NOMO-1 treated with dmso at 0.1 percent for 144 hours (cell line): ENCODE data around the gene DMRTC2.
A peak's percentile ranks its signal among the peaks of the same experiment; 100 is the strongest.
"Not testable (repeated sequence)": the region's sequence is repeated elsewhere in the genome, so short reads cannot be mapped to it uniquely, and the experiment has no call there.

Experiments used
- DNase-seq: peaks from one replicate; lab custom pipeline; 2025; ENCODE audit not compliant: unreplicated experiment; lab: John Stamatoyannopoulos, UW

Gene DMRTC2

DNA sequence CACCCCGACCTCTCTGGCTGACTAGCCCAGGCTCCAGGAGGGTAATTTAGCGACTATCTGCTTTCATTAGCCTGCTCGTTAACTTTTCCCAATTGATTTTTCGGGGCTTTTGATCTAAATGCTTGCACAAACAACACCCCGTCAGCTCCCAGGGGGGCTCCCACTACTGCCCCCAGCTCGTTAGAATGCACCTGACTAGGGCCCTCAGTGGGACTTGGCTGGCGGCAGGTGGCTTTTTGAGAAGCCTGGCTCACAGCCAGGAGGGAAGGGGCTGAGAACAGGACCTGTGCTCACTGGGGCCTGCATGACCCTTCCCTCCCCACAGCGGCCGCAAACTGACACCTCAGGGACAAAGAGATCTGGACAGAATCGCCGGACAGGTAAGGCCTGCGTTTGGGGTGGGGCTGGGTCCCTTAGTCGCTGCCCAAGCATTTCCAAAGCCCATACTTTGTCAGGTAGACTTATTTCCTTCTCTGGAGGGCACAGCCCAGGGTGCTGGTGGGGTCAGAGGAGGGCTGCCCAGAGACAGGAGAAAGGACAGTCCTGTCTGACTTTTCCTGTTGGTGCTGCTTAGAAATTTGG is 24.6 kb downstream of the DMRTC2 start:
- no peak for DNase-seq

DNA sequence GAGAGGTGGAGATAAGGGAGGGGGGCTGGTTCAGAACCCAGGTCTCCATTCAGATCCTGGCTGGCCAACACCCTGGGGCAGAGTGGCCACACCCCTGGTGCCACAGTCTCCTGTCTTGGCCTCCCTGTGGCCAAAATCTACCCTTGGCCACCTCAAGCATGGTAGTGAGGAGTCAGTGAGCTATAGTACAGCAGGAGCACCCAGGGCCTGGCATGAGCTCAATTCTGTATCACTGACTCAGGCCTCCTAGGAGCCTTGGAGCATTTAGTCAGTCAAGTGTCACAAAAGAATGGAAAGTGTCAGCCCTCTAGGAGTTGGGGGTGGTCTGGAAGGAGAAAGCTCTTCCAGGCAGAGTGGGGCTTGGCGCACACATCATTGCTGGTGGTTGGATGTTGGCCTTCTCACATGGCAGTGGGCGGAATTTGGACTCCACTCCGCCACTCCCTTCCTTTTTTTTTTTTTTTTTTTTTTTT is 25.6 kb downstream of the DMRTC2 start:
- no peak for DNase-seq

DNA sequence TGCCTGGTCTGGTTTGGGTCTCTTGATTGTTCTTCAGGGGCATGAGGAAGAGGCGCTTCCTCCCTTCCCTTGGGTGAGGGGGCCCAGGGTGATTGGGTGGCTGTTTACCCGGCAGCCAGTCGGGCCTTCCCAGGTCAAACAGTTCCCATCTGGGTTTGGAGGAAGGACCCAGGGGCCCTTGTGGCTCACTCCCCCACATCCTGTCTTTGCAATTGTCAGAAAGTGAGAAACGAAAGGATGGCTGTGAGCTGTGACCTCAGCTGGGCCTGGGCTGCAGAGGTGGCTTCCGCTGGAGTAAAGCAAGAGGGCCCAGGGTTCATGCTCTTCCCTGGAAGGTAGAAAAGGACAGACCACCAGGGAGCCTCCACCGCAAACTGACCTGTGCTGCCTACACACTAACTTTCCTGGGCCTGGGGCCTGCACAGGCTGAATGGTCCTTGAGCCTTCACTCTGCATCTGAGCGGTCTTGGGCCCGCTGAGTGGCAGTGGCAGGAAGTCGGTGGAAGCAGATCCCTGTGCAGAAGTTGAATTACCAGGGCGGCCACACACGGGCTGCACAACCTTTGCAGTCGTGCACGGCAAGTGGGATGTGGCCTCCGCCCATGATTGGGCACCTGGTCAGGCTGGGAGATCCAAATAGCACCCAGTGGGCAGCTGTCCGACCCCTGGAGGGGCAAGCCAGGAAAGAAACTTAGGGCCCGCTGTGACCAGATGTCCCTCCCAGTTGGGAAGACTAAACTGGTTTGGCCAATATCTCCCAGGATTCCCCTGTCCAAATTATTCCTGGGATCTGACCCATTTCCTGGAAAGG is 26.9 kb downstream of the DMRTC2 start:
- peak; percentile 43 for DNase-seq

- DNase-seq = no peak
Measured at GRCh38 chr19:41872384-41872774, 27.5 kb downstream of the DMRTC2 start.

- DNase-seq = peak; percentile 62
Measured at GRCh38 chr19:41872775-41873647, 28.2 kb downstream of the DMRTC2 start.

DNA sequence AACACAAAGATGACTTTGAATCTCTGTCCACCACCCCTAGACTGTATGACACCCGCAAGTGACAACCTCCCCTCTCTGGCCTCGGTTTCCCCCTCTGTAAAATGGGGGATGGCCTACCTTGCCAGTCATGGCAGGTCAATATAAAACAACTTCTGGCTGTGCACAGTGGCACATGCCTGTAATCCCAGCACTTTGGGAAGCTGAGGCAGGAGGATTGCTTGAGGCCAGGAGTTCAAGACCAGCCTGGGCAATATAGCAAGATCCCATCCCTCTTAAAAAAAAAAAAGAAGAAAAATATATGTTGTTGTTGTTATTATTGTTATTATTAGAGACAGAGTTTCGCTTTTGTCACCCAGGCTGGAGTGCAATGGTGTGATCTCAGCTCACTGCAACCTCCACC is 31.1 kb downstream of the DMRTC2 start:
- not testable (repeated sequence) for DNase-seq

- peak; percentile 91 for DNase-seq
Measured at GRCh38 chr19:41876847-41877832, 32.3 kb downstream of the DMRTC2 start, which contains the start of gene CD79A. CD79A (plus strand) TSS chr19:41877279; CDS start chr19:41877305, 26 bp downstream.

DNA sequence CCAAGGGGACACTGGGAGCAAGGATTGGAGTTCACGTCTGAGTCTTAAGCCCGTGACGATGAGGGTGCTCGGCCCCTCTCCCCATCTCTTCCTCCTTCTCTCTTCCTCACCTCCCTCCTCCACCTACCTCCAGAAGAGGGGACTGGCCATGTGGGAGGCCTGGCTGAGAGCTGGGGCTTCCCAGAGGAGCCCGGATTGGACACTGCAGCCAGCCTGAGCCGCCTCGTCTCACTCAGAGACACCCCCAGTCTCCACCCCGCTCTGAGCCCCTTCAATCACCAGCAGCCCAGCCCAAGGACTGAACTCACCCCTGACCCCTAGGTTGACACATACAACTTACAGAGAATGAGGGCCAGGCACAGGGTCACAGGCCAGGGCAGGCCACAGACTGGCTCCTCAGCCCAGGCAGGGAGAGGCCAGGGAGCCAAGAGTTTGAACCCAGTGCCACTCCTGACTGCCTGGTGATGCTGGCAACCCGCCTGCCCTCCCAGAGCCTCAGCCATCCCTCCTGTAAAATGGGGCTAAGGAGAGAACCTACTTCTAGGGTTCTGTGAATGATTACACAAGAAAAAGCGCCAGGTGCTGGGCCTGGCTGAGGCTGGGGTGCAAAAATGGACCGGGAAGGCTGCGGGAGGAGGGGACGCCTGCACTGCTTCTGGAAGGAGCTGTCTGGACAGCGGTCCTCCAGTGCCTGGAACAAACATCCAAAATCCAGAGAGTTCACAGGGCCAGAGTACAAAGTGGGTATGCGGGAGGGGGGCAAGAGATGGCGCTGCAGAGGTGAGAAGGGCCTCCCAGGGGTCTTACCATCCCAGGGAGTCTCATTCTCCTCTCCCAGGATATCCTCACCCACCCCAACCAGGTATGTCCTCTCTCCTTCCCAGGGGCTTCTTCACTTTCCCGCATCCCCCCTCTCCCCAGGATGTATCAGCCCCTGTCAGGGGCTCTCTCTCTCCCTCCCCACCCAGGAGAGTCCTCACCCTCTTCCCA is 33.4 kb downstream of the DMRTC2 start:
- DNase-seq = no peak

GRCh38 chr19:41879080-41879479 is 34.2 kb downstream of the DMRTC2 start:
- no peak for DNase-seq

- no peak for DNase-seq
Measured at GRCh38 chr19:41879670-41880328, 35.0 kb downstream of the DMRTC2 start.

DNA sequence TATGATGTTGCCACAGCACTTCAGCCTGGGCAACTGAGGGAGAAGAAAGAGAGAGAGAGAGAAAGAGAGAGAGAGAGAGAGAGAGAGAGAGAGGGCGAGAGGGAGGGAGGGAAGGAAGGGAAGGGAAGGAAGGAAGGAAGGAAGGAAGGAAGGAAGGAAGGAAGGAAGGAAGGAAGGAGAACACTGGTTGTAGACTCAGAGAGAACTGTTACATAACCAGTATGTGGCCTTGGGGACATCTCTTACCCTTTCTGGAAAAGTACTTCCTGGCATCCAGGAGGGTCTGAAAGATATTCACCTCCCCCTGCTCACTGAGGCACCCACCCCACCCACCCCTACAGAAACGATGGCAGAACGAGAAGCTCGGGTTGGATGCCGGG is 35.5 kb downstream of the DMRTC2 start:
- no peak for DNase-seq

DNA sequence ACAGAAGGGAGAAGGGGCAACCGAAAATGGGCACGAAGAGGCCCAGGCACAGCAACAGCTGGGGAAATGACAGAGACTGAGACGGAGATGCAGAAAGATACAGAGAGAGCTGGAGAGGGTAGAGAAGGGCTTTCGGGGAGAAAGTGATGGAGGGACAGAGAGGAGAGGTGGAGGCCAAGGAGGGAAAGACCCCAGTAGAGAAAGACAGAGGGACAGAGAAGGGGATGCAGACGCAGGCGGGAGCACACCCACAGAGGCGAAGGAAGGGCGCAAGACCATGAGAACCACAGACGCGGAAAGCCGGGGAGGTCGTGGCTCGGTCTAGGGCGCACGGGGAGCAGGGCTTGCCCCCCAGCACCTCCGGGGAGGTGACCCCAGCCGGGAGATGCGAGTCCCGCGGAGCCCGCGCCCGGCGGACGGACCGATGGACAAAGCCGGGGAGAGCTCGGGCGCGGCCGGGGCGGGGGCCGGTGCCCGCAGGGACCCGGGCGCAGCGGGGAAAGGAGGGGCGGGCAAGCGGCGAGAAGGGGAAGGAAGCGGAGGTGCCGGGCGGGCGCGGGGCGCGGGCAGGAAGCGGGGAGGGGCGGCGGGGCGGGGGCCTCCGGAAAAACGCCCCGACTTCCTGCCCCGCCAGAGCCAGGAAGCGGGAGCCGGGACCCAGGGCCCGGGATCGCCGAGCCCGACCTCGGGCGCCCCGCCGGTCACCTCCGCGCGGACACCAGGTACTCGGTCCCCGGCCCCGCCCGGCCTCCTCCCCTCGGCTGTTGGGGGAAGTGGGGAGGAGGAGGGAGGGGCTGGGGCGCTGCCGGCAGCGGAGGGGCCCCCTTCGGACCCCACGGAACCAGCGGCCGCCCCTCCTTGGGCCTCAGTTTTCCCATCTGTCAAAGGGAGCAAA is 38.0 kb downstream of the DMRTC2 start, which contains the start of gene ARHGEF1:
TSS of gene ARHGEF1 (plus strand) at position 617 of the 895 bp plus-strand sequence. CDS start 4,899 bp downstream, outside the sequence.
- DNase-seq = peak; percentile 70

GRCh38 chr19:41883463-41883820 is 38.6 kb downstream of the DMRTC2 start:
- no peak for DNase-seq

DNA sequence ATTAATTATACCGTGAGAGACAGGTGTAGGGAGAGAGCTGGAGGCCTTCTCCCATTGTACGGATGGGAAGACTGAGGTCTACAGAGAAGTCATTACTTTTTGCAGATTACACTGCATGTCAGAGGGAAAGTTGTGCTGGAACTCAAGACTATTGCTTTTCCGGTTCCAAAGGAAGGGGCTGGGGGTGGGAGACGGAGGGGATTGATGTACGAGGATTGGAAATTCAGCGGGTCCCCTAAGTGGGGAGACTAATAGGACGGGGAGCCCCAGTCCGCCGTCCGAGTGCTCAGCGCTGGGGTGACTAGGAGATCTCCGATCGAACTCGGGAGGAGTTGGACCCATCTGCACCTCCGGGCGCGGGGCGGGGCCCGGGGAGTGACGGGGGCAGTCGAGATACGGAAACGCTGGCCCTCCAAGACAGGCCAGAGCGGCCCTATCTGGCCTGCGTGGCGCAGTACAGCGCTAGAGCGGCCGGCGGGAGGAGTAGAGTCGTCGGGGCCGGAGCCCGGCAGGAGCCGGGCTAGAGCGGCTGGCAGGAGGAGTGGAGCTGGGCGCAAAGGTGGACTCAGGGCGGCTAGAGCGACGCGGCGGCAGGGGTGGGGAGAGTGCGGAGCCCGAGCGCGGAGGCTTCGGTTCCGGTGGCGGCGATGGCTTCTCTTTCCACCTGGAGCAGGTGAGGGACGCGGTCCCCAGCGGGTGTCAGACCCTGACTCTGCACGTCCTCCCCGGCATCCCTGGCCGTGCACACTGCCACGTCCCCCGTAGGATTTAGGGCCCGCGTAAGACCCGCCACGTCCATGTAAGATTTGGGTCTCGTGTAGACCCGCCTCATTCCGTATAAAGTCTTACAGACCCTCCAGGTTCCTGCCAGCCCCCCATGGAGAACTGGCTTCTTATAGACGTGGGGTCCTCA is 39.2 kb downstream of the DMRTC2 start:
- peak; percentile 98 for DNase-seq

GRCh38 chr19:41886761-41887710 is 42.2 kb downstream of the DMRTC2 start:
- no peak for DNase-seq
